Measurements from ENCODE around the gene AJAP1.

AJAP1 gene

DNA sequence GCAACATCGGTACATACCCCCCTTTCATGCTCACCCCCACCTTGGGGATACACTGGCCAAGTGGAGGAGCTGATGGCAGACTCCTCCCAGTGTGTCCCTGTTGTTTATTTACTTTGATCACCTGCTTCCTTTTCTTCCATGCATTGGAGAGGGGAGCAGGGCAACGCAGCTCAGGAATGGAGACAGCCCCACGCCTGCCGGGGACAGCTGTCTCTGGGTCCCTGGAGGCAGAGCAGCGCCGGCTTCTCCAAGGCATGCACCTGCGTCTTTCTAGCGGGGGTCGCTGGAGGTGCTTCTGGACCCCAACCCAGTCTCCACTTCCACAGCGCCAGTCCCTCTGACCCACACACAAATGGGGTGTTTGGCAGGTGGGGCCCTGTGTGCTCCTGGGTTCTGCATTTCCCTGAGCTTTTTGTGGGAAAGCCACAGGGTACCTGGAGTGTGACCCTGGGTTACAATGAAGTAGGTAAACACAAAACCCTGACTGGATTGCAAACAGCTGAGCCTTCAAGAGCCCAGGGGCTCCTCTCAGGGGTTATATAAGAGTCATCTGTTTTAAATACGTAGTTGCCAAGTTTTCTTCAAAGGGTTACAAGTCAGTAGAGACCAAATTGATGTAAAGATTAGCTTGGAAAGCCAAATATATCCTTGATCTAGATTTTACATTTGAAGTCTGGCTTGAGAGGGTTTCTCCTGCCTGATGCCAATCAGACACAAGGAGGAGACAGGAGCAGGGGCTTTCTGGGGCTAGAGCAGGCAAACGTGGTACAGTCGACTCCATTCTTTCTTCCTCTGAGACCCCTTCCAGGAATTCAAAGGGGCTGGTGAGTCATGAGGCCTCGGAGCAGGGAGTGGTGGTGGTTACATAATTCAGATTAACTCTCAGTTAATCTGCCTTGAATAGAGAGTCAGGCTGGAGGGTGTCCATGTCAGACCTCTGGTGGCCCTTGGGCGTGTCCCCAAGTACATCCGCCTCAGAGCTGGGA, 4.5 kb downstream of the AJAP1 start:
- no peak overlapping the region for H3K27ac ChIP-seq
- TF ChIP-seq, protein P1, sequence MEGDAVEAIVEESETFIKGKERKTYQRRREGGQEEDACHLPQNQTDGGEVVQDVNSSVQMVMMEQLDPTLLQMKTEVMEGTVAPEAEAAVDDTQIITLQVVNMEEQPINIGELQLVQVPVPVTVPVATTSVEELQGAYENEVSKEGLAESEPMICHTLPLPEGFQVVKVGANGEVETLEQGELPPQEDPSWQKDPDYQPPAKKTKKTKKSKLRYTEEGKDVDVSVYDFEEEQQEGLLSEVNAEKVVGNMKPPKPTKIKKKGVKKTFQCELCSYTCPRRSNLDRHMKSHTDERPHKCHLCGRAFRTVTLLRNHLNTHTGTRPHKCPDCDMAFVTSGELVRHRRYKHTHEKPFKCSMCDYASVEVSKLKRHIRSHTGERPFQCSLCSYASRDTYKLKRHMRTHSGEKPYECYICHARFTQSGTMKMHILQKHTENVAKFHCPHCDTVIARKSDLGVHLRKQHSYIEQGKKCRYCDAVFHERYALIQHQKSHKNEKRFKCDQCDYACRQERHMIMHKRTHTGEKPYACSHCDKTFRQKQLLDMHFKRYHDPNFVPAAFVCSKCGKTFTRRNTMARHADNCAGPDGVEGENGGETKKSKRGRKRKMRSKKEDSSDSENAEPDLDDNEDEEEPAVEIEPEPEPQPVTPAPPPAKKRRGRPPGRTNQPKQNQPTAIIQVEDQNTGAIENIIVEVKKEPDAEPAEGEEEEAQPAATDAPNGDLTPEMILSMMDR (conservative IDR thresholded peaks at IDR 0.05): no peak
- no peak for TF ChIP-seq ZFX (IDR thresholded peaks at IDR 0.05)

DNA sequence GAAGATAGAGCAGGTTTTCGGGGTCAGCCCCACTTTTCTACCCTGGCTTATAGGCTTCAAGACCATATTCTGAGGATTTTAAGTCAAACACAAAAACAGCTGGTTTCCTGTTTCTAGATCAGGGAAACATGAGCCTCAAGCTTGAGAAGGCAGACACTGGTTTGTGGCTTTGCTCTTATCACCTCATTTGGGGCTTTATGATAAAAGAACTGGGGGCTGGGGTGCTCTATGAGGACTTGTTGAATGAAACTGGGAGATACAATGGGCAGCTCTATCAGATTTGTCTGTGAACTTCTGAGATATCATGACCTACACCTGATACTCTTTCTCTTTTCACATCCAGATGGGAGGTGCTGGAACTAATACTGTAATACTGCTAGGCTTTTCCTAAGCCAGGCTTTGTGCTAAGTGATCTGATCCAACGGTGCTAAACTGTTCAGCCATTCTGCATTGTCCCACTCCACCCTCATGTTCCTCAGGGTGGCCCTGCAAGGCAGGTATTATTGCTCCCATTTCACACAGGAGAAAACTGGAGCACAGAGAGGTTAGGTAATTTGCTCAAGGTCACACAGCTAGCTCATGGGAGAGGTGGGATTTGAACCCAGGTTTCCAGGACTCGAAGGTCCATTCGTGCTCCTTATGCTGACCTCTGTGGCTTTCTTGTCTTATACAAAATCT, 6.6 kb downstream of the AJAP1 start:
- TF ChIP-seq ZFX (IDR thresholded peaks at IDR 0.05): no peak
- TF ChIP-seq, protein P1 (conservative IDR thresholded peaks at IDR 0.05): no peak
- H3K27ac ChIP-seq: no peak overlapping the region

GRCh38 chr1:4661595-4661917, 7.1 kb downstream of the AJAP1 start:
- no peak for TF ChIP-seq ZFX (IDR thresholded peaks at IDR 0.05)
- TF ChIP-seq, protein P1 (conservative IDR thresholded peaks at IDR 0.05): no peak
- H3K27ac ChIP-seq: no peak overlapping the region

DNA sequence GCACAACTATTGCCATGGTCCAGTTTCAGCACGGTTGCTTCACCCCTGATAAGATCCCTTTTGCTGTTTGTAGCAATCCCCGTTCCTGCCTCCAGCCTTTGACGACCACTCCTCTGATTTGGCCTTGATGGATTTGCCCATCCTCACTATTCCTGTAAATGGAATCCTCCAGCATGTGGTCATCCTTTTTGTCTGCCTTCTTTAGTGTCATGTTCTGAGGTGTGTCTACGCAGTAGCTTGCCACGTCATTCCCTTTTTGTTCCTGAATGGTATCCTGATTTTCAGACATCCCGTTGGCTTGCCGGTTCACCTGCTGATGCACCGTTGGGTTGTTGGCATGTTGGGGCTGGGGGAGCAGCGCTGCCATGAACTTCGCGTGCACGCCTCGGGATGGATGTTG, 7.8 kb downstream of the AJAP1 start:
- no peak overlapping the region for H3K27ac ChIP-seq
- TF ChIP-seq, protein P1 (conservative IDR thresholded peaks at IDR 0.05): no peak
- no peak for TF ChIP-seq ZFX (IDR thresholded peaks at IDR 0.05)

DNA sequence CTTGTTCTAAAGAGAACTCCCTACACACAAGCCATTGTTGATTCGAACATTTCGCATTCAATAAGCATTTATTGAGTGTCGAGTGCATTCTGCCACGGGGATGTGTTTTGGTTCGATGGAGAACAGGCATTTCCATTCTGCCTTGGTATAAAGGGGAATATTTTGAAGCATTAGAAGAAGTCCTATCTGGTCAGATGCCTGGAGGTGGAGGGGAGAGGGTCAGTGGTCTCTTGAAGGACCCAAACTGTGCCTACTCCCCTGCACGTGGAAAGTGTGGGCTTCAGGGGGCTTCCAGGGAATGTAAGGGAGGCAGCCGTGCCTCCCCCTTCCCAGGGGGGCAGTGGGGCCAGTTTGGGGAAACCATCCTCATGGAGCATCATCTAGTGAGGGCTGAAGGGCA, 8.3 kb downstream of the AJAP1 start:
- no peak for TF ChIP-seq ZFX (IDR thresholded peaks at IDR 0.05)
- TF ChIP-seq, protein P1 (conservative IDR thresholded peaks at IDR 0.05): no peak

GRCh38 chr1:4664095-4664494, 9.7 kb downstream of the AJAP1 start:
- TF ChIP-seq ZFX (IDR thresholded peaks at IDR 0.05): no peak
- TF ChIP-seq, protein P1 (conservative IDR thresholded peaks at IDR 0.05): no peak
- H3K27ac ChIP-seq: no peak overlapping the region

More for the DNA sequence above, 8.3 kb downstream of the AJAP1 start:
- H3K27ac ChIP-seq: no peak overlapping the region

DNA sequence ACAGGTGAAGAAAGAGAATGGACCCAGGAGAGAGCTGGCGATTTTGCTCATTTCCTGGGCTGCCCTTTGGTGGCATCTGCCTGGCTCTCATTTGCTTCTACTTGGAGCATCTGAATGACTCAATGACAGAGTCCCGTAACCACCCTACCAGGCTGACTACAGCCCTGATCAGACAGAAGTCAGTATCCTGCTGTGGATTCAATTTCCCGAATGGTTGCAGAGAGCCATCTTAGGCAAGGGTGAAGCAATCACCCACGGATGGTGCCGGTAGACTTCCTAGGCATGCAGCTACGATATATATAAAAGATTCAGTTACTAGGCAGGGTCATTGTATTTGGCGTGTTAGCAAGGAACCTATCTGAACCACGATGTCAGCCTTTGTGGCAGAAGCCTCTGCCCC, 10.2 kb downstream of the AJAP1 start:
- no peak for TF ChIP-seq ZFX (IDR thresholded peaks at IDR 0.05)
- H3K27ac ChIP-seq: no peak overlapping the region
